HS-27A (cell line): ENCODE data around the gene ECHDC1.
A peak's percentile ranks its signal among the peaks of the same experiment; 100 is the strongest.

ENCODE experiments used
- DNase-seq: peaks from one replicate; pipeline ENCODE4 v3.0.0-alpha.2; 2012; ENCODE audit warnings: low read depth, missing footprints

ECHDC1 gene

DNA sequence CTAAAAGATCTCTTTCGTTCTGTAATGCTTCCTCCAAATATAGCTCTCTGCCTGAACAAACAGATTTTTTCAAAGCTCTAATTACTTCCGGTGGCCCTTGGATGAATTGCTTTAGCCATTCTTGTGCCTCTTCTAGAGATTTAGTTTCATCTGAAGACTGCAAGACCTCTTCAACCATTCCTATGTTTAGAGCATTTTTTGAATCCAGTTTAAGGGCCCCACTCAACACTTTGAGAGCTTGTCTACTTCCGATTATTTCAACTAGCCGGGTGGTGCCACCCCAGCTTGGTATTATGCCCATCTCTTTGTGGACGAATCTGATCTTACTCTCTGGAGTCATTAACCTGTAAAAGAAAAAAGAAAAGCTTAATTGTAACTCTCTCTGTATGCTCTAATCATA is 53.5 kb downstream of the ECHDC1 start:
- no peak for DNase-seq

DNA sequence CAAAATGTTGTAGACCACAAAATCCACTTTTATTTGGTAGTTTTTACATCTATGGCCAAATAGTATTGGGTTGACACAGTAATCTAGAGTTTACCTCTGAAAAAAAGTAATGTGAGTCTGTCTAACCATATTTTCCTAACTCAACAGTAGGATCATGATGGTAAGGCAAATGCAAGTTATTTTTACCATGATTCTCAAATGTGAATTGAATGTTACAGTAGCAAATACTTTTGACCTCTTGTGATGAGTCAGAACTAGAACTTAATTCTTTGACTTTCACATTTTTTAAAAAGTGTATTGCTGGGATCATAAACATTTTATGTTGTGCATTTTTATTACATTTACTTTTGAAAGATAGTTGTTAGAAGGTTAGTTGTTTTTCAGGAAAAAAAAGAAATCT is 54.7 kb downstream of the ECHDC1 start:
- DNase-seq = no peak

DNA sequence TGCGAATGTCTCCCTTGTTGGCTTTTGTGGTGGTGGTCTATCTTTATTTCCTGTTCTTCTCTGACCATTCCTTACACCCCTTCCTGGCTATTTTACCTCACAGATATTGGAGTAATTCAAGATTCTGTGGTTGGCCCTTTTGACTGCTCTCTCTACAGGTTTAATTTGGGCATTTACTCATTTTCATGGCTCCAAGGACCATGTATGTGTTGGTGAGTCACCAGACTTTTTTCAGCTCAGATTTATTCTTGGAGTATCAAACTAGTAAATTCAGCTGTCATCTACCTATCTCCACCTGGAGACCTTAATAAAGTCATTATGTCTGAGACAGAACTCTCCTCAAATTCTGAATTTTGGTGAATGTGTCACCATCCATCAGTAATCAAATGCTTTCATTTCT is 61.2 kb downstream of the ECHDC1 start:
- DNase-seq = no peak

DNA sequence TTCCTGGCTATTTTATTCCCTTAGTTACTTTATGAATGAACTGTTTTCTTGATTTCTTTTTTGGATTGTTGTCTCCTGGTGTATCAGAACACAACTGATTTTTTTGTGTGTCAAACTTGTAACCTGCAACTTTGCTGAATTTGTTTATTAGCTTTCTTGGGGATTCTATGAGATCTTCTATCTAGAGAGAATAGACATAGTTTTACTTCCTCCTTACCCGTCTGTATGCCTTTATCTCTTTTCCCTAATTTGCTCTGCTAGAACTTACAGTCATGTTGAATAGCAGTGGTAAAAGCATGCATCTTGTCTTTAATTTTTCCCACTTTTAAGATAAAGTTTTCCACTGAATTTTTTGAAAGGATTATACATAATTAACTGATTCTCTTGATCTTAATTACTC is 63.6 kb downstream of the ECHDC1 start:
- no peak for DNase-seq

DNA sequence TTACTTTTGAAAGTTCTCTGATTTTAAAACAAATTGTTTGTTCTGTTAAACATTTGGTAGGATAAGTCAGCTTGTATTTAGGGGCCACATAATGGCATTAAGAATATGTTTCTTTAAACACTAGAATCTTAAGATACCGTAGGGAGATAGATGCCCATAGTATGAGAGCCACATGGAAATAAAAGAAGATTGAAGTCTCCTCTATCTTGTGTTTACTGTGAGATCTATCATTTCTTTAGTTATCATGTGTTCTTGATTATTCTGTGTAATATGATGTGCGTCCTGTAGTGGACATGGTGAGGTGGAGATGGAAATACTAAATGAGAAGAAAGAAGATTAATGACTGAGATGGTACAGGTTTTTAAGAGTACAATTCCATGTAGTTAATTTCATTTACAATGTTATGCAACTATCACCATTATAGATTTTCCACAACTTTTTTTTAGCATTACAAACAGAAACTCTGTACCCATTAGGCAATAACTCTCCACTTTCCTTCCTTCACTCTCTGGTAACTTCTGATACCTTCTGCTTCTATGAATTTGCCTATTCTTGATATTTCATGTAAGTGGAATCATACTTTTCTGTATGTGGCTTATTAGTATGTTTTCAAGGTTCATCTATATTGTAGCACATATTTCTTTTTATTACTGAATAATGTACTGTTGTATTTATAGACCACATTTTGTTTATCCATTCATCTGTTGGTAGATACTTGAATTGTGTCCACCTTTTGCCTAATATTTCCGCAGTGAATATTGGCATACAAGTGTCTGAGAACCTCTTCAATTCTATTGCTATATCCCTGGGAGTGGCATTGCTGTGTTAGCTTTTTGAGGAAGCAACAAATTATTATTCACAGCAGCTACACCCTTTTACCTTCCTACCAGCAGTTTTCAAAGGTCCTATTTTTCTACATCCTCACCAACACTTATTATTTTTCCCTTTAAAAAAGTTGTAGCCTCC is 65.2 kb downstream of the ECHDC1 start:
- DNase-seq = no peak

DNA sequence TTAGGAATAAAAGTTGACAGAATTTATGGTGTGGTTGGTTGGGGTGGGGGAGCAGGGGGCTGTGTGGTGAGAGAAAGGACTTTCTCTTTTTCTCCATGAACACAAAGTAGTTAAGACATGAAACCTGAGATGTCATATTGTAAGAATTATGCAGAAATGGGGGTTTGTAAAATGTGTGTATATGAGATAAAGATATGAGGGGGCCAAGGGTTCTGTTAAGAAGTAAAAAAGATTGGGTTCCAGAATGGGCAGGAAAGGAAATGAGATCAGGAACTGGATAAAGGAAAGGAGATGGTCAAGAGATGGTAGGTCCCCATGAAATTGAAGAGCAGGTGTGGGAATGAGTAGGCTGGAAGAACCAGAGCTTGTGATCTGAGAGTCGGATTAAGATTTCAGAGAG is 67.1 kb downstream of the ECHDC1 start:
- no peak for DNase-seq

DNA sequence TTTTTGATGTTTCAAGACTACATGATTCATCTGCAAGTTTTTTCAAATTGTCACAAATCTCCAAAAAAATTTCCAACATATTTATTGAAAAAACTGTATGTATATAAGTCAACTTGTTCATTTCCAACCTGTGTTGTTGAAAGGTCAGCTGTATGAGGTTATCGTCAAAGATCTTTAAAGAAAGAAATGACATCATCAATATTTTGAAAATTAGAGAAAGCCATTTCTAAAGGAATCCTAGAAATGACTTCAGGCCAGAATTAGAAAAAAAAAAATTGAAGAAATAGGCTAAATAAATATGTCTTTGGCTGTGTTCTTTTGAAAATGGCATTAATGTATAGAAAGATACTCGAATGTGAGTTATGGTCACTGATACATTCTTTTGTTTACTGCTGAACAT is 69.9 kb downstream of the ECHDC1 start:
- no peak for DNase-seq

DNA sequence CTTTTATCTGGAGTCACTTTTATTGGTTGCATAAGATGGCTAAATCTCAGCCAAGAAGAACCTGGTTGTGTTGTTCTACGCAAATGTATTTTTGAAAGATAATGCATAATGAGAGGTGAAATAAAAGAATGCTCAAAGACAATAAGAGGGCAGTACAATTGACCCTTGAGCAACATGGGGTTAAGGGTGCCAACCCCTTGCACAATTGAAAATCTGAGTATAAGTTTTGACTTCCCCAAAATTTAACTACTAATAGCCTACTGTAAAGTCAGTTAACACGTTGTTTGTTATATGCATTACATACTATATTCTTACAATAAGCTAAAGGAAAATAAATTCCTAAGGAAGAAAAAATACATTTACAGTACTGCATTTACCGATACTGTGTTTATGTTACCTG is 70.8 kb downstream of the ECHDC1 start:
- no peak for DNase-seq

DNA sequence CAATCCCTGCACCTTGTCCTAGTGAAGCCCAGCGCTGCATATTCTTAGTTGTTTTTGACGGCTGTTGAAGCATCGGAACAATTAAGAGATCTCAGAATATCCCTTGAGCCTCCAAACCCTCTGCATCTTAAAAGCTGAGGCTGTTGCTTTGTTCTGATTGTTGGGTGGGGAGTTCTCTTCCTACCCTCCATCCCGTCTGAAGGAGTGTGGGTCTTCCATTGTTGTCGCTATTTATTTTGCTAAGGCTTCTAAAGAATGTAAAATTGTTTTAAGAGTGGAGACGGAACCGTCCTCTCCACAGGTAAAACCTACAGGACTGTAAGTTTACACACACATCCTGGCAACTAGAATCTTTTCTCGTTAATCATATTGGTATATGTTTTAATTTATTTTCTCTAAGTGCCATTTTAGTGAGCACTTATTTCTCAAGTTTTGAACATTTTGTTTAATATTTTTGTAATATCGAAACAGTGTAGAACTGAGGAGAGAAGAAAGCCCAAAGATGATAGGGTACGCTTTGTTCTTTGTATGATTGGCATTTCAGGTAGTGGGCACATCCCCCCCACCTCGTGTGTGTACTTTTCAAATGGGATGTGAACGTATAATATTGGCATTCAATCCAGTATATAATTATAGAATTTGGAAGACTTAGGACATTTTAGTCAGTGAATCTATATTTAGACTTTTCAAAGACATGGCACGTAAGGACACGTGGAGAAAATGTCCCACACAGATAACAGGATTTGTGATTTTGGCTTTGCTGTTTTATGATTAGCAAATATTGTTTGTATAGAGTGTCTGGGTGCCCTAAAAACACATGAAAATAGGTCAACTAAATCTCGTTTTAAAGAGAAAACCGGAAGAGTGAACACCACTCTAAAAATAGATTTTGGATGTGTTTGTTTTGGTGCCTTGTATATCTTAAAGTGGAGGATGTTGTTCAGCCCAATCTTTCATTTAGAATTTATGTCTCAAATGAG is 75.5 kb downstream of the ECHDC1 start:
- DNase-seq = no peak

DNA sequence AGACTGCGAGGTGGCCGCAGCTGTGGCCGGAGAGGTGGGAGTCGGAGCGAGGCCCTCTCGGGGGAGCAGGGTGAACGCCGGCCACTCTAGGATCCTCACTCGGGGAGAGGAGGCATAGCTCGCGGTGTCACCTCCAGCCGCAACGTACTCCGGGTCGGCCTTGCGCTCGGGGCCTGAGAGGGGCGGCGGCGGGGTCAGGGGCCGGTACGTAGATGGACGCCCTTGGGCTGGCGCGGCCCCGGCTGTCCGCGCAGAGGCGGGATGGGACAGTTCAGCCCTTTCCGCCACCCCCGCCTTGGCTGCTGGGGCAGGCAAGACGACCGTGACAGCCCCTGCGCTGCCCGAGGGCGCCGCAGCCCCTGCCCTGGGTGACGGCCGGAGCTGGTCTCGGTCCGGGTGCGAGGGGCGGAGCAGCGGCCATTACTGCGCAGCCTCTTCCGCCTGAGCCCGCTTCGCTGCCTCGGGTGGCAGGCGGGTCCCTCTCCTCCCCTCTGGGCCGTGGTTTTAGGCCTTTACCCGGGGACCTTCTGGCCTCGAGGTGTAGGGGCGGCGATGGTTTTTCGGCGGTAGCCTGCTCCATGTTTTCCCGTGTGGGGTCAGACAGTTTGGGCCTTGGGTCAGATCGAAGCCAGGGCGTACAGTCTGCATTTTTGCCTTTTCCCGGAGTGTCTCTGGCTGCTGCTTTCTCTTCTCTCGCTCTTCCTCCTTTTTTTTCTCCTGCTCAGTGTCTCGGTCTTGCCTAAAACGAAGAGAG is 76.3 kb downstream of the ECHDC1 start:
- DNase-seq = peak; percentile 53

DNA sequence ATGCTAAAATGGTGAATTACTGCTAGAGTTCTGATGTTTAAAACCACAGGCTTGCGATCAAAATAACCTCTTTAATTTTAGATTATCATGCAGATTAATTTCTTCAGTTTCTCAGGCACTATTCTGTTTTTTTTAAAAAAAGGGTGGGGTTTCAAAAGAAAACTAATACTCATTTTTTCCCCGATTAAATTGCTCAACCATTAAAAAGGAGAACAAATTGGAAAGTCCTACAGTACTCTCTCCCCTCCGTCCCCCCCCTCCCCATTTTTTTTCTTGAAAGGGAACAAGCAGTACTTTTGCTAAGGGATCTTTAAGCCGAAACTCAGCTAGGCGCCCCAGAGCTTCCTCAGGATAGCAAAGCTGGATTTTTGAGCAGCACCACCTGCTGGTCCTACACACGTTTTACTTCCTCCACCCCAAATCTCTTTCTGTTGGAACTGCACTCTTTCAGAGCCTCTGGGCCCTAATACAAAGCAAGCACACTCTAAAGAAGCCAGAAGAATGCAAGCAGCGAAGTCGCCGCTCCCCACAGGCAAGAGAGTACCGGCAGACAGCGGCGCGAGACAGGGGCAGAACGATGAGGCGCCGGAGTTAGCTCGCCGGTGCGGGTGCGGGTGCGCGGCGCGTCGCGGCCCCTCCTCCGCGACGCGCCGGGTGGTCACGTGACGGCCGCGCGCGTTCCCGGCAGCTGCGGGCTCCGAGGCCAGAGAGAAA is 77.1 kb downstream of the ECHDC1 start, which contains the start of gene RNF146:
RNF146 (plus strand) TSS at position 687 of the 714 bp plus-strand sequence. CDS start 13,475 bp downstream, outside the sequence.
- DNase-seq = peak; percentile 79

DNA sequence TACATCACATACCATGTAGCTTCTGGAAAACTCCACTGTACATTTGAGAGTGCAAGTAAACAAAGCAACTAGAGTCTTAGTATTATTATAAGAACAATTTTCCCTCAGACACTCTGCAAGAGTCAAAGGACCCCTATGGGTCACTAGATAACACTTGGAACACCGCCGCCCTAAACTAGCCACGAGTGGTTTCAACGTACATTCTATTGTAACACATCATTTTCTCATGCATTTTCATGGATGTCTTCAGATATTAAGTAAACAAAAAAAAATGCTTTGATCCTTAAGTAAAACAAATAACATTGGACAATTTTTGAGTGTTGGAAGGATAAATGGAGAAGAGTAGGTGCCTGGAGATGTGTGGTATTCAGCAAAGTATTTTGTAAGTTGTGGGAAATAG is 79.9 kb downstream of the ECHDC1 start:
- no peak for DNase-seq

DNA sequence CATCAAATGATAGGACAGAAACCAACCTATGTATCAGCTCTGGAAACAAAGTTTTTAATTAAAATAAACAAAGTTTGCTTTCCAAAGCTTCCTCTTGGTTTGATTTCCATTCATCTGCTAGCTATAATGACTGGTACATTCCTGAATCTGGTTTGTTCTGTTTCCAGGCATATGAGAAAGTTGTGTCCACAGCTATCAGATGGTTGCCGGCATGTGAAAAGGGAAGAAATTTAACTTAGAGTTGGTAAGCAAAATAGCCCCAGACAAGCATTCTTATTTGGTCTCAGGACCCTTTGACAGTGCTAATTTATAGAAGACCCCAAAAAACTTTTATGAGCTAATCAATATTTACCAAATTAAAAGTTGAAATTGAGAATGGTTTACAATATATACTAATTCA is 80.5 kb downstream of the ECHDC1 start:
- DNase-seq = no peak

DNA sequence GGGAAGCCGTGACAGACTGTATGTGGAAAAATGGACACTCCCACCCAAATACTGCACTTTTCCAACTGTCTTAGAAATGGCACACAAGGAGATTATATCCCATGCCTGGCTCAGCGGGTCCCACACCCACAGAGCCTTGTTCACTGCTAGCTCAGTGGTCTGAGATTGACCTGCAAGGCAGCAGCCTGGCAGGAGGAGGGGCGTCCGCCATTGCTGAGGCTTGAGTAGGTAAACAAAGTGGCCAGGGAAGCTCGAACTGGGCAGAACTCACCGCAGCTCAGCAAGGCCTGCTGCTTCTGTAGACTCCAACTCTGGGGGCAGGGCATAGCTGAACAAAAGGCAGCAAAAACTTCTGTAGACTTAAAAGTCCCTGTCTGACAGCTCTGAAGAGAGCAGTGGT is 88.1 kb downstream of the ECHDC1 start:
- no peak for DNase-seq

DNA sequence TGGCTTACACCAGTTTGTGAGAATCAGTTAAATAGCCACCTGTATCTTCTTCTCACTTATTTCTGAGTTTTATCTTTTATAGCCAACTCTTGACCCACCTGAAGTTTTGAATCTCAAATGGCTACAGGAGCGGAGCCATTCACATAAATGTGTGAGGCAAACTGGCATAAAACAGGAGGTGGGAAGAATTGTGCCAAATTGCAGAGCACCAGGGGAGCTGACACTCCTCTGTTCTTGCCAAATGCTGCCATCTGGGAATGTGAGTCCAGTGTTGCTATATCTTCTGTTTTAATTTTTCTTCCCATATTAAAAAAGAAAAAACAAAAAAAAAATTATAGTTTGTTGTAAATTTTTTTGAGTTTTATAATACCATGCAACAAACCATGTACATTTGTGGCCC is 93.8 kb downstream of the ECHDC1 start:
- no peak for DNase-seq

DNA sequence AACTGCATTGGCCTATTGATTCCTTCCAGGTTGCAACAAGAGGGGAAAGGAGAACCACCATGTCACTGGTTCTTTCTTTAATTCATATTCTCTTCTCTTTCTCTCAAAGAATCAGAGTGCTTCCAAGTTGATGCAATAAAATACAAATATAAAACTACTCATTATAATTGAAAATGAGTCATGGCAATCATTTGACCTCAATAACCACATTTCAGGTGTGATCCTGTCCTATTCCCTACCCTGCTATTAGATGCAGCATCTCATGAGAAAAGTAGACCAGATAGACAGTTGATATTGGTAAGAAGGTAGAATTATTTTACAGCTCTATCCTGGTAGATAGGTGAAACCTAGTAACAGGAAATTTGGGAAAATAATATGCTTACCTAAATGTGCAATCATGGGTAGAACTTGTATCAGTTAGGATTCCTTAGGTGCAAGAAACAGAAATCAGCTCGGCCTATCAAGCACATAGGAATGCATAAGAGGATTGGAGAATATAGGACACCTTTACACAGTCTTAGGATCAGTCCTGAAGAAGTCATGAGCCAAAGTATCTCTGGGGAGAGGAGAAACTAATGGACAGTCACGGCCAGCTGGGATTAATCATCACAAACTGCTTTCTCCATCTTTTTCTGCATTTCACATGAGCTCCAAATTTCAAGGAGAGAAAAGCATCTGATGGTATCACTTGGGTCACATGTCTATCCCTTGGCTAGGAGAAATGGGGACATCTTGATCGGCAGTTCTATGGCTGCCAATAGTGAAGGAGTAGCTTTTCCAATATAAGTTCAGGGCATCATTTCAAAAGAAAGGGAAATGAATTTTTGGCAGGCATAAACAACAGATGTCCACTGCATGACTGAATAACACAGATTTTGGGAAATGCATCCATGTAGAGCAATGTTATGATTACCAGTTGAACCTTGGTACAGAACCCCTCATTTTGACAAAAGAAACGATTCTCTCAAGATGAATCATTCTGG is 96.0 kb downstream of the ECHDC1 start:
- no peak for DNase-seq

DNA sequence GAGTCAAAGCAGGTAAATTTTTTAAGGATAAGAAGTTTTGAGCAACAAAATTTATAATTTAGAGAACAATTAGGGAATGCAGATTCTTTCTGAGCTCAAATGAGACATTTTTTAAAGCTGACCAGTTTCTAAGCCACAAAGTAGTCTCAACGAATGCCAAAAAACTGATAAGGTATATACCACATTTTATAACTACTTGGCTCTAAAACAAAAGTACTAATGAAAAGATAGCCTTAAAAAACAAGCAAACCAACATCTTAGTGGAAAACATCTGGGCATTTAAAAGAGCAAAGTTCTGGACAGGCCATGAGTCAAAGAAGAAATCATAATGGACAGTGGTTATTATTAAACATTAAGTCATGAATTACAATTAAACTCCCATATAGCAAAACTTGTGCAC is 99.9 kb downstream of the ECHDC1 start:
- no peak for DNase-seq
